ENCODE measurements around the gene RNF207.

The RNF207 gene, protein sequence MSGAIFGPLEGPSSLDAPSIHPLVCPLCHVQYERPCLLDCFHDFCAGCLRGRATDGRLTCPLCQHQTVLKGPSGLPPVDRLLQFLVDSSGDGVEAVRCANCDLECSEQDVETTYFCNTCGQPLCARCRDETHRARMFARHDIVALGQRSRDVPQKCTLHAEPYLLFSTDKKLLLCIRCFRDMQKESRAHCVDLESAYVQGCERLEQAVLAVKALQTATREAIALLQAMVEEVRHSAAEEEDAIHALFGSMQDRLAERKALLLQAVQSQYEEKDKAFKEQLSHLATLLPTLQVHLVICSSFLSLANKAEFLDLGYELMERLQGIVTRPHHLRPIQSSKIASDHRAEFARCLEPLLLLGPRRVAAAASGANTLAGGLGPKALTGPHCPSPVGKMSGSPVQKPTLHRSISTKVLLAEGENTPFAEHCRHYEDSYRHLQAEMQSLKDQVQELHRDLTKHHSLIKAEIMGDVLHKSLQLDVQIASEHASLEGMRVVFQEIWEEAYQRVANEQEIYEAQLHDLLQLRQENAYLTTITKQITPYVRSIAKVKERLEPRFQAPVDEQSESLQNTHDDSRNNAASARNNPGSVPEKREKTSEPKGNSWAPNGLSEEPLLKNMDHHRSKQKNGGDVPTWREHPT

DNA sequence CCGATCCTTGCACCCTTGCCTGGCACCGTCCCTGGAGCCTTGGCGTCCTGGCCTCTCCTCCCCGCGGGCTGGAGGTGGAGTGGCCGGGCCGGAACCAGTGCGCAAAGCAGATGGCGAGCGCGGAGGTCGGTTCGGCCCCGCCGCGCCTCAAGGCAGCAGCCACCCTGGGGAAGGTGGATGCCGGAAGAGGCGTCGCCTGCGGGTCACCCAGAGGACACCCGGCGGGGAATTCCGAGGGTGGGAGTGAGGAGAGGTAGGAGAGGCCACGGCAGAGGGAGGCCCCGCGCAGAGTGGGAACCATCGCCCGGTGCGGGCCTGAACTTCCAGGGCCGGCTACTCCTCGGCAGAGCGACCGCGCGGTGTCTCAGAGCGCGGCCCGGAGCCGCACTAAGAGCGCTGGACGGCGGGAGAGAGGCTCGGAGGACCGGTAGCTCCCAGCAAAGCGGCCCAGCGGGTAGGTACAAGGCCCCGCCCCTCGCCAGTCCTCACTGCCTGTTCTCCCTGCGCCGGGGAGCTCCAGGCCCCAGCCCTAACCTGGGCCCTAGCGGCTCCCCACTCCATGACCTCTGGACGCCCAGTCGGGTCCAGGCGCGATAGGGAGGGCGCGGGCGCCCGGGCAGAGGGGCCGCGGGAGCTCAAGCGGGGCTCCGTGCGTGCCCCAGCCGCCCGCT lies at the start of gene RNF207:
Gene RNF207, plus strand, starts transcription at position 271 of the 671 bp plus-strand sequence. CDS start 417 bp downstream, outside the sequence.
- peak; percentile 84 for DNase-seq

DNA sequence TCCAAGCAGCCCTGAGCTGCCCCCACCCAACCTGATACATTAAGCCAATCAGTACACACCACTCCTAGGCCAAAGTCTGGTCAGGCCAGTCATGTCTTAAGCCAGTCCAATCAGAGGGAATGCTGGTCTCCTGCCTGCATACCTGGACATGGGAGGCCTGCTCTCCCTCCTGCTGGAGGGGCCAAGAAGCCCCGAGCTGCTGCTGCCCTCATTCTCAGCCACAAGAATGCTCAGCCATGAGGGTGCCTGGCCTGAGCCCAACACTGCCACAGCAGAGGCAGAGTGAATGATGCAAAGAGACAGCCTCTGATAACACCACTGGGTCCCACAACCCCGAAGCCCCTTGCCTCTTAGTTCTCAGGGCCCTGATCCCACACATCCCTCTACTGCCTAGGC lies 48.8 kb upstream of the RNF207 start:
- DNase-seq = no peak

DNA sequence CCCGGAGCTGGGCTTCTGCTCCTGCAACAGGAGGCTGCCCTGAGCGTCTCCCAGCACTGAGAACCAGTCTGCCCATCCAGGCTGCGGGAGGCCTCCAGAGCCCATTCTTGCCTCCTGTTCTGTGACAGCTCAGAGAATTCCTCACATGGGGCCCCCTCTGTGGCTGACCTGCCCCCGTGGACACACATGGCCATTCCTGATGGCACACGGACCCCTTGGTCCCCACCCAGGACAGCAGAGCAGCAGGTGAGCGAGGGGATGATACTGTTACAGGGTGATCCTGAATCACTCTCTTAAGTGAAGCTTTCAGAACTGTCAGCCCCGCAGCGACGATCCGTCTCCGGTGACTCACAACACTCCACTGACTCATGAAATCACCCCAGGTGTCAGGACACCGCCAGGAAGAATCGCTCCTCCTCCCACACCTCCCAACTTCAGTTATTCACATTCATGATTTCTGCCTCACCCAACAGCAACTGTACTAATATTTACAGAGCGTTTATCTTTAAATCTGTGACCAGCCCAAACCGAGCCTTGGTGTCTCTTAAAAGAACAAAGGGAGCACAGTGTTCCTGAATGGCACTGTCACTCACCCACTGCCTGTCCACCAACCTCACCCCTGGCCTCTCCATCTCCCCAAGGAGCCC lies 48.3 kb upstream of the RNF207 start:
- DNase-seq = peak; percentile 42

DNA sequence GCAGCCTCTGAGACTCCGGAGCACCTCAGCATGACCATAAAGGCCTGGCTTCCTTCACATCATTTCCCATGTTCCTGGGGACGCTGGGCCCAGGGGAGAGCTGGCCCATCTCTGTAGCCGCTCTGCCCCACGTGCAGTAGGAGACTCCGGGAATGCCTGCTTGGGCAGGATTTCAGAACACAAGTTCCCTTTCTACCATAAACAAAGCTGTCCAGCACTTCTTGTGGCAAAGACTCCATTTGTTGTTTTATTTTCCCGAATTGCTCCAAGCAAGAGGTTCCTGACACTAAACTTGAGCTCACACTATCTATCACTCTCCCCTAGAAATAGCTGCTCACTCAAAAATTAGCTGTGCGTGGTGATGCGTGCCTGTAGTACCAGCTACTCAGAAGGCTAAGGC lies 47.7 kb upstream of the RNF207 start:
- no peak for DNase-seq

DNA sequence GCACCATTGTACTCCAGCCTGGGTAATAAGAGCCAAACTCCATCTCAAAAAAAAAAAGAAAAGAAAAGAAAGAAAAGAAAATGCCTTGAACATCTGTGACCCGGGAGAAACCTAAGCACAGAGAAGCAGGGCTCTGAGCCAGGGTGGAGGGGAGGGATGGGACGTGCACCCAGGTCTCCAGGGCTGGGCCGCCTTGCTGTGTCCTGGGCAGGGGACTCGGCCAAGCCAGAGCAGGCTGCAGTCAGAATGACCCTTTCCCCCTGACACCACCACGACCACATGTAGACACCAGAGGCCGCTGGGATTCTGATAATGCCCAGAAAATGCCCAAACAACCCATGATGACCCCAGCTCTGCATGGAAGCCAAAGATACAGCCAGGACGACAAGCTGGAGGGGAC lies 43.6 kb upstream of the RNF207 start:
- no peak for DNase-seq

DNA sequence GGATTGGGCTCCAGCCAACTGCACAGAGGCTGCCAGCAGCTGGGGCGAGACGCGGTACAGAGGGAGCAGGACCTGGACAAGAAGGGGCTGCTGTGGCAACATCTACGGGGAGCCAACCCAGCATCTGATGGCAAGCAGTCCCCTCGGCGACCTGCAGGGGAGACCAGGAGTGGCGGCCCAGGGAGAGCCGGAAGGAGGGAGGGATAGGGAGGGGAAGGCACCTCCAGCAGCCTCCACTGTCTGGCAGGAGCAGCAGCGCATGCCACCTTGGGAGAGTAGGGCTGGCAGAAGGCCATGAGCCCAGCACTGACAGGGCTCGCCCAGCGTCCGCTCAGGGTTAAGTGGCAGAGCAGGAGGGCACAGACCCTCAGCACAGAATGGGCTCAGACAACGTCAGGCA lies 43.1 kb upstream of the RNF207 start:
- DNase-seq = no peak

DNA sequence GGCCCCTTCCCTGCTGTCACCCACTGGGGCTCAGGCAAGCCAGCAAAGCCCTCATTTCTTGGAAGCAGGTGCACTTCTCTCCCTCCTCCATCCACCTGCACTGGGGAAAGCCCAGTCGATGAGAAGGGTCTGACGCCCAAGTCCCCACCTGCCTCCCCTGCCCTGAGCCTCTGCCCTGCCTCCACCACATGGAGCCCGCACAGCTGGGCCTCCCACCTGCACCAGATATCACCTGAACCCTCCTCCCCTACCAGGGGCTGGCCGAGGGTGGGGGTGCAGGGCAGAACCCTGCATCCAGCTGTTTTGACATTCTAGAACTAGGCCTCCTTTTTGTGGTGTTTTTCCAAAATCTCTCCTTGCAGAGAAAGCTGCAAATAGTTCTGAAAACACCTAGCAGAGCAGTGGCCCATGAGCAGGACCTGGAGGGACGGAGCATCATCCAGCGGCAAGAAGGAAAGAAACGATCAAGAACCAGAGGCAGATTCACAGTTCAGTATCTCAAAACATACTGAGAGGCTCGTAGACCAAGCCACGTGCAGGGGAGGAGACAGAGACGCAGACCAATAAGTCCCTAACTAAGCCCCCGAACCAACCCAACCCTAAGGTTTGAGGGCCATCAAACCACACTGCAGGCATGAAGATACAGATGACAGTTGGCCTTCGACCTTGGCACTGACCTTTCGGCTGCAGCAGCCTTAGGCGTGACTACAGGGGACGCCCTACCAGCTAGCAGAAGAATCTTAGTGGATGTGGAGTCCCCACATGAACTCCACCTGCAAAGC lies 42.5 kb upstream of the RNF207 start:
- DNase-seq = no peak

DNA sequence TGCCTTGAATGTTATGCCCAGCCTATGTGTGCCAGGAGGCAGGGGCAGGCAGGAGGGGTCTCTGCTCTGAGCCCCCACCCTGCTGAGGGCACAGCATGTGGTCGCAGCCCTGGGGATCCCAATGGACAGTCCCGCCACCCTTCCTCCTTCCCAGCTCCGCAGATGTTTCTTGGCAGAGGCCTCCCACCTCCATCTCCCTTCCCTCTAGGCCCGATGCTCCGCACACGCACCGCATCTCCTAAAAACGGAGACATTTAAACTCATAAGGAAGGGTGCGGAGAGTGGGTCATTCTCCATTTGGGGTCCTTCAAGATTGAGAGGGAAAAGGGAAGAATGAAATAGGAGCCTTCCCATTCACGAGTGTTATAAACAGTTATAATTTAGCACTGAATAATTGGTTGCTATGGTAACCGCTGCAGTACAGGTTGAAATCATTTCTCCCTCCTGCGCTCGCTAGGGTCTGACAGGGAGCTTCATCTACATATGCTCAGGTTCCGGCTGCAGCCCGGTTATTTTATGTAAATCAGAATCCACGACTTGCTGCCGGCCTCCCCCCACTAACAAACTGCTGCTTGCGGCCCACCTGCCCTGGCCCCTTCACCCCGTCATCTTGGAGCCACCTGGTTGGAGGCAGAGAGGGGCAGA lies 41.8 kb upstream of the RNF207 start:
- DNase-seq = no peak

DNA sequence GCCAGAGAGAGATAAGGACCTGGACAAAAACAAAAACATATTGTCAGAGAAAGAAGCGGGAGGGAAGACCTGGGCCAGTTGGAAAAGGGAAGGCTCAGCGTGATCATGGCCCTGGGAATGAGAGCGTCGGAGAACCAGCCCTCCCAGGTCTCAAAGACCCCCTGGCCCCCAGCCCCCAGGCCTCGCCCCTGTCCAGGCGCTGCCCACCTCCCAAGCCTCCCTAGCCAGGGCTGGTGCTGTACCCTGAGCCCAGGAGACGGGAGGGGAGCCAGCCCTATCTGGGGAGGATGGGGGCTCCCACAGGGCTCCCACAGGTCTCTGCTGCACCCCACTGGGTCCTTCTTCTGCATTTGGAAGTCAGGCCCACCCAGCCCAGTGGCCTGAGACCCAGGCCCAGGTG lies 40.9 kb upstream of the RNF207 start:
- no peak for DNase-seq

DNA sequence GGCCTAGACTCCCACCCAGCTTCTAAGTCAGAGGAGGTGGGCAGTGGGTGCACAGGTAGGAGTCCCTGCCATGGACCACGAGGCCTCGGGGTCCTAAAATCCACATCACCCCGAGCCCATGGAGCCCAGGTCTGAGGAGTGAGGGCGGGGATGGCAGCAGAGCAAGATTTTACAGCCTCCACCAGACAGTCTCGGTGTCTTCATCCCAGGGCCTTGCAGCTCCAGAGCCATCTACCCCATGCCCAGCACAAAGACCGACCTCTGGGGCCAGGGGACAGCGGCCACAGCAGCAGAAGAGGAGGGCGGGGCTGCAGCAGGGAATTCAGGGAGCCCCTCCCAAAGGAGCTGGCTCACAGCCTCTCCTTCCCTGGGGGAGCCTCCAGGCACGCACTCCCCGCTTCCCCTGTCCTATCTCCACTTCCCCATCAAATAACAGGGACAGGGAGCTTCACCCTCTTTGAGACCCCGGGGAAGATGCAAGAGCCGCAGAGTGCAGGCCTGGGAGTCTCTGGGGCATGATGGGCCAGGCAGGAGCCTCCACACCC lies 40.4 kb upstream of the RNF207 start:
- no peak for DNase-seq

DNA sequence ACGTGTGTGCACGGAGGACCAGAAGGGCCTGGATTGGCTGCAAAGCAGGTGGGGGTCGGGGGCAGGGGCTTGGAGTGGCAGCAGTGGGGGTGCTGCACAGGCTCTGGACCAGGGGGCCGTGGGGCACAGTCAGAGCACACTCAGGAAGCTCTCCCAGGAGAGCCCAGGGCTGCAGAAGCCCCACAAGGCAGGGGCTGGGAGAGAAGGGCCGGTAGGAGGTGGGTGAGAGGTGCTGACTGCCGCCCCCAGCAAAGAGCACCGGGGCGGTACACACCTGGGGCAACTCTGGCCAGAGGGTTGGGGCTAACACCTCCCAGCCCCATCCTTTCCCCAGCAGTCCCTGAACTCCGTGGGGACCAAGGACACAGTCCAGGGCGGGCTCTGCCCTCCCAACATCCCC lies 39.7 kb upstream of the RNF207 start:
- no peak for DNase-seq

DNA sequence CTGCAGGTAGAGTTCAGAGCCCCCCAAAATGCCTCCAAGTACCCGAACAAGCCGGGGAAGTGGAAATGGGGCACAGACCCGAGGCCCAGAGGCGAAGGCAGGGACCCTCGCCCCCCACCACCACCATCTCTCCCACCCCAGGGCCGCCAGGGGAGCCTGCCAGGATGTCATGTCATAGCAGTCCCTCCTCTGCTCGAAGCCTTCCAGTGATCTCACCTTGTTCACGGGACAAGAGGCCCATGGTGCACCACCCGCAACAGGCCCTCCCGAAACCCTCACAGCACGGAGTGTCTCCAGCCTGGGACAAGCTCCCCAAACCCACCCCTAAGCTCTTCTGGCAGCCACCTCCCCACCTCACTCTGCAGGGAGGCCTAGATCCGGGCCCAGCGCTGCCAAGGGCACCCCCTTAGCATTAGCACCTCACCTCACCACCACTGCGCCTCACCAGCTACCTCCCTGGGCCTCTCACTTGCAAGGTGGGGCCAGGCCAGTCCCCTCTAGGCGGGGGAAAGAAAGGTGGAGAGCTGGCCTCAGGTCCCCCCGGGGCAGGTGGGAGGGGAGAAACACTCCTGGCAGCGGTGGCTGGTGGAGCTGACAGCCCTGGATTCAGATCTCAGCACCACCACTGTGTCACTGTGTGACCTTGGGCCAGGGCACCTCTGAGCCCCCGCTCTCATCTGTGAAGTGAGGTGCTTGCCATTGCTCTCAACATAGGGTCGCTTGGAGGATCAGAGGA lies 39.1 kb upstream of the RNF207 start:
- no peak for DNase-seq

DNA sequence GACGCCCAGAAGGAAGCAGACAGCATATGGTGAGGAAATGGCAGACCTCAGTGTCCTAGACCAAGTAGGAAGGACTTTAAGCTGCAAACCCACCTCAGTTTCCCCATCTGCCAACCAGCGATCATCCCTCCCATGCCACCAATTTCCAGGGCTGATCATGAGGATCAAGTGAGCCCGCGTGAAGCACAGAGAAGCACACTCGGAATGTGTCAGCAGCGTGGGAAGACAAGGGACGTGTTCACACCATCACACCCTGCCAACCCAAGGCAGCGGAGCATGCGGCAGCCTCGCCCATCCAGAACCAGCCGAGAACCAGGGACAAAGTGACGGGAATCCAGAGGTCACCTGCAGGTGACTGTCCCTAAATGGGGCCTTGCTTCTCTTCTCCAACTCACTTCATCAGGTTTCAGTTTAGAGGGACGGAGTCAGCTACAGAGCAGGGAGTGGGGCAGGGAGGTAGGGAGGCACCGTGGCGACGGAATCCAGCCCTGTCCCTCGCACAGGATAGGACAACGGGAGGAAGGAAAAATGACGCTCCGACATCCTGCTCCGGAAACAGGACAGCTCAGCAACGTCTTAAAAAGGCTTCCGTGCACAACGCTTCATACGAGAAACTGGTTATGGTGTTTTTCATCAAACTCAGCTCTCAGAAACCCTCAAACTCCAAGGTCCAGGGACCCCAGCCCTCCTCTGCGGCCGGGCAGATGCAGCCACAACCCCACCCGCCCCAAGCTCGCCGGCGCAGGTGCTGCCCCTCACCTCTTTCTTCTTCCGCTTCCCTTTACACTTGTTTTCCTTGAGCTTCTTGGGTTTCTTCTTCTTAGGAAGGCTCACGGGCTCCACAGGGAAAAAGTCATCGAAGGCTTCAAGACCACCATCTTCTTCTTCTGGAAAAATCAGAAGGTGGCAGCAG lies 38.3 kb upstream of the RNF207 start:
- DNase-seq = no peak

DNA sequence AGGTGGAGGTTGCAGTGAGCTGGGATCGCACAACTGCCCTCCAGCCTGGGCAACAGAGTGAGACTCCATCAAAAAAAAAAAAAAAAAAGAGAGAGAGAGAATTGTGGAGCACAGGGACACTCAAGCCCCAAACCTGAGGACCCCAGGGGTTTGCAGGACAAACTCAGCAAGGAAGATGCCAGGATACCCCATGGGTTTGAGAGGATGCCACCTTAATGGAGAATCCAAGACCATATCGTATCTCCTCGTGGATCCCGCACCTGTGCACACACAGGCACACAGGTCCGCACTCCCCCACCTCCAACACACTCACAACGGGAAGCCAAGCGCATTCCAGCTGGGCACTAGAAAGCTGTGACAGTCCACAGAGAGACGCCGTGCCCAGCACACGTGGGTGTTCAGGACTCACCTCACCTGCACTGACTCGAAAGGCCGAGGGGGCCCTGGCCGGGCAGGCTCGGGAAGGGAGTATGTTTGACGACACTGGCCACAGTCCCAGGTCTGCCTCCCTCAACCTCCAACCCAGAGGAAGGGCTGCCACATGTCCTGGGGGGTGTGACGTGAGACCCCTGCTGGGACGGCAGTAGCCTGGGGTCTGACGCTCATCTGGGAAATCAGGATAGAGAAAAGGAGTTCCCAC lies 36.9 kb upstream of the RNF207 start:
- DNase-seq = no peak

DNA sequence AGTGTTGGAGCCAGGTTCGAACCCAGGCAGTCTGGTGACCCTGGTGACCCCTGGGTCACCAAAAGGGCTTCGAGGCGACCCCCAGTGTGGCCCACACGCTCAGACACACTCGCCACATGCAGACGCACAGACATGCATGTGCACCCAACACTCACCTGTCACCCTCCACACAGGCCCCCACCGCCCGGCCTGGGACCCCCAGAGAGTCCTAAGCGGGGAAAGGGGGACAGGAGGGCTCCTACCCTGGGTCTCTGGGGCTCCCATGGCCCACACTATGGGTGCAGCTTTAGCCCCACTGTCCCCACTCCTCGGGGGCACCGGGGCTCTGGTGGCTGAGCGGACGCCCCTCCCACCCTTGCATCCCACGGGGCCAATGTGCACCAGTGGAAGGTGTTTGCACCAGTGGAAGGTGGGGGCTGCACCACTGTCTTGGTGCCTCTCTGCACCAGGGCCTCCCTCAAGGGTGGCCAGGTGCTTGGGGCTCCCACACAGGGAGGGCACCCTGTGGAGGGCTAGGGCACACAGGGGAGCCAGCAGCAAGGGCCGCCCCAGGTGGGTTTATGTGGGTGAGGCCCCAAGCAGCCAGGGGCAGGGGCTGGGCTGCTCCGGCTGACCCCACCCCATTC lies 35.7 kb upstream of the RNF207 start:
- no peak for DNase-seq

DNA sequence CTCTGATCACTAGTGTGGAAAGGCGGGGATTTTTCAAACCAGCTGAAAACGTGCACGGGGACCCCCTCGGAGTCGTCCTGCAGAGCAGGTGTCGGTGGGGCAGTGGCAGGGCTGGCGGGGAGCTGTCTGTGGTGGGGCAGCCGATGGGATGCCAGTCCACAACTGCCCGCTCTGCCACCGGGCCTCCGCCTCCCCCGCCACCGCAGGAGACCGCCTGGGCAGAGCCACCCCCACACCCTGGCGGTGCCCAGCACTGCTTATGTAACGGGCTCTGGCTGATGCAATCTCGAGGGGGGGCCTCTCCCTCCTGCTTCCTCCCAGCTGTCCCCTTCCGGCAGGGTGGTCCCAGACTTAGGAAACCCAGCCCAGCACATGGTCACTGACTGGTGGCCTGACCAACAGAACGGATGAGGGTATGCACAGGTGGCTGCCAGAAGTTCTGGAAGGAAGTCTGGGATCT lies 35.1 kb upstream of the RNF207 start:
- no peak for DNase-seq

DNA sequence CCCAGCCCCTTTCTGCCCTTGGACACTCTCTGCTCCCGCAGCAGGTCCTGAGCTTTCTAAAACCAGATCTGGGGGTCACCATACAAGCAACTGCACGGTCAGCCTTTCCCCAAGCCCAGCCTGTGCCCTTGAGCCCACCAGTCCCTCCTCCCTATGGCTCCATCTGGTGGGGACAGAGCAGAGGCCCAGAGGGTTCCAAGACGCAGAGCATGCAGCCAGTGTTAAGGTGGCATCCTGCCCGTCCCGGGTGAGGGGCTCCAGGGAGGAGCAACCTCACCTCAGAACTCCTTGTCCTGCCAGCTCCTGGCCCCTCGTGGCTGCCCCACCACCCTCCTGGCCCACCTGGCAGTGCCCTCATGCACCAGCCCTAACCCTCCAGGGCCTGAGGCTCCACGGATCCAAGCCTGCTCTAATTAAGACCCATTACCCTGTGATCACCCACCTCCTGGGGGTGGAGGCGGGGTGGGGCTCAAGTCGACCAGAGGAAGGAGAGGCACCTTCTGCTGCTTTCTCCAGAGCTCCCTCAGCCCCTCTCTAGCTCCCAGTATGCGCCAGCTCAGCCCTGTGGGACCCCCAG lies 34.3 kb upstream of the RNF207 start:
- DNase-seq = no peak

DNA sequence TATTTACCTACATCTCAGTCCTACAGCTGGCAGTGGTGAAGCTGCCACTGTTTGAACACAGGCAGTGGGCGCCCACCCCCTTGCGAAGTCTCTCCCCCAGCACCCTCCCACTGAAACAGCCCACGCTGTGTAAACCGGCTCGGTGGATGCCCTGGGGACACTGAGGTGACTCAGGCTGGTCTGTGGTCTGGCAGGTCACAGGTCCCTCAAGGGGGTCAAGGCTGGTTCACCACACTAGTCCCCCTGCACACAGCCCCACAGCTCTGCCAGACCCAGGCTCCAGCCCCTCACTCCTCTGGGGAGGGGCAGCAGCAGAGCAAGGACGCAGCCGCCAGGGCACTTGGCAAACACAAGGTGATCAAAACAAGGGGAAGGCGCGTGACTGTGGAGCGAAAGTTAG lies 33.4 kb upstream of the RNF207 start:
- no peak for DNase-seq

All from activated naive CD4-positive, alpha-beta T cell treated with Interleukin-2 at 50 U/mL for 16 hours (primary cell).